ENCODE measurements around the gene MGME1.

DNA sequence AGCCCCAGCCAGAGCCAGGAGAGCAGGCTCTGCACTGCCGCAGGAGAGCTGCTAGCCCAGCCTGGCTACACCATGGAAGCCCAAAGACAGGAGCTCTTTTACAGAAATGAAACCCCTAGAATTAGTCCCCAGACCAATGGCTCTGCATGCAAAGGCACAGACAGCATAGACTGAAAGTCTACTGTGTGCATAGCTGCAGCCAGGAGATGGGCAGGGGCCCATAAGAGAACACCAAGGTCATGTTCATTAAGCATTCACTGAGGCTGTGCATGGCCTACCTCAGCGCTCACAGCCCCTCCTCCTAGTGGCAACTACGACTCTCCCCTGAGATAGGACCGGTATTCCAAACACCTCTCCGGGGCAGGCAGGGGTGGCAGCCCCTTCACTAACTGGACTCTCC is 35.1 kb upstream of the MGME1 start:
- TF ChIP-seq, protein P1, sequence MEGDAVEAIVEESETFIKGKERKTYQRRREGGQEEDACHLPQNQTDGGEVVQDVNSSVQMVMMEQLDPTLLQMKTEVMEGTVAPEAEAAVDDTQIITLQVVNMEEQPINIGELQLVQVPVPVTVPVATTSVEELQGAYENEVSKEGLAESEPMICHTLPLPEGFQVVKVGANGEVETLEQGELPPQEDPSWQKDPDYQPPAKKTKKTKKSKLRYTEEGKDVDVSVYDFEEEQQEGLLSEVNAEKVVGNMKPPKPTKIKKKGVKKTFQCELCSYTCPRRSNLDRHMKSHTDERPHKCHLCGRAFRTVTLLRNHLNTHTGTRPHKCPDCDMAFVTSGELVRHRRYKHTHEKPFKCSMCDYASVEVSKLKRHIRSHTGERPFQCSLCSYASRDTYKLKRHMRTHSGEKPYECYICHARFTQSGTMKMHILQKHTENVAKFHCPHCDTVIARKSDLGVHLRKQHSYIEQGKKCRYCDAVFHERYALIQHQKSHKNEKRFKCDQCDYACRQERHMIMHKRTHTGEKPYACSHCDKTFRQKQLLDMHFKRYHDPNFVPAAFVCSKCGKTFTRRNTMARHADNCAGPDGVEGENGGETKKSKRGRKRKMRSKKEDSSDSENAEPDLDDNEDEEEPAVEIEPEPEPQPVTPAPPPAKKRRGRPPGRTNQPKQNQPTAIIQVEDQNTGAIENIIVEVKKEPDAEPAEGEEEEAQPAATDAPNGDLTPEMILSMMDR (IDR thresholded peaks at IDR 0.05) = no peak
- TF ChIP-seq NFYB (CRISPR knock-in tag; conservative IDR thresholded peaks at IDR 0.05; ENCODE audit: low read depth) (no peak), TEAD4 (CRISPR knock-in tag; IDR thresholded peaks at IDR 0.05) (no peak)
